Activated CD4-positive, alpha-beta memory T cell treated with anti-CD3 and anti-CD28 coated beads, Interleukin-2, amount 10 ng/mL, durations not matched to agents 7 days and 5 days (primary cell): Measurements from ENCODE around the gene SCLY. TPM values are rescaled to one million over a fixed set of nuclear protein-coding genes. Genes with fewer than 3 reads are reported as not detected.
"Not testable (repeated sequence)": the region's sequence is repeated elsewhere in the genome, so short reads cannot be mapped to it uniquely, and the experiment has no call there.

Source experiments
- CTCF ChIA-PET: fragments of 350-600 bp; sonication (Branson Sonifier 250); formaldehyde crosslinking; loops from one replicate; lab custom pipeline; 2021; ENCODE audit warnings: antibody characterized with exemption, inconsistent platforms; lab: Charles Lee
- POLR2A ChIA-PET: fragments of 350-600 bp; sonication (Branson Sonifier 250); formaldehyde crosslinking; loops from one replicate; lab custom pipeline; 2021; ENCODE audit warnings: antibody characterized with exemption; lab: Charles Lee
- DNase-seq: peaks from one replicate; pipeline ENCODE4 v3.0.0-alpha.2; 2020
- H3K27ac Mint-ChIP-seq: one replicate; pipeline ENCODE4 v1.8.0; 2021; ENCODE audit warnings: mild to moderate bottlenecking, mixed read lengths
- H3K27me3 Mint-ChIP-seq: one replicate; pipeline ENCODE4 v1.8.0; 2021; ENCODE audit warnings: mixed read lengths
- H3K36me3 Mint-ChIP-seq: one replicate; pipeline ENCODE4 v1.8.0; 2021; ENCODE audit warnings: low read depth, mixed read lengths
- H3K4me1 Mint-ChIP-seq: one replicate; pipeline ENCODE4 v1.8.0; 2021; ENCODE audit warnings: mixed read lengths
- H3K4me3 Mint-ChIP-seq: one replicate; pipeline ENCODE4 v1.8.0; 2021; ENCODE audit warnings: mild to moderate bottlenecking, mixed read lengths
- H3K9me3 Mint-ChIP-seq: one replicate; pipeline ENCODE4 v1.8.0; 2021; ENCODE audit warnings: mixed read lengths
- total RNA-seq, 2 experiments: library from RNA; stranded (reverse); gene quantifications; one replicate each; pipeline ENCODE4 v1.2.3, GENCODE V29; 2021

Gene SCLY
- total RNA-seq, 2 experiments from 2014 or later, result 22.0 to 22.6 TPM

DNA sequence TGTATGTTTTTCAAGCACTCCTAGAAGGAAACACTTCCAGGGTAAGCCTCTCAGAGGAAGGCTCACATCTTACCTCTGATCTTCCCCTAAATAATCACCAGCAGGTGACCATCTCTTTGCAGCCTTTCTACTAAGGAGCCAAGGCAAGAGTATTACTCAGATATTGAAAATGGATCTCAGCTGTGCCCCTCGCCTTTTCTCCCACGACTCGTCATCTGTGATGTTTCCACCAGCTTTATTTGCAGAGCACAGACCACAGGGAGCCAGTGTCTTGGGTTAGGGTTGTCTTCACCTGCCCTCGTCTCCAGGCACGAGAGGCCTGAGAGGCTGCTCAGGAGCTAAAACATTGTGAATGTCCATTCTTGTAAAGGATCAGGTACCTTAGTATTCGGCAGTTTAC lies 16.9 kb upstream of the SCLY start:
- Mint-ChIP-seq H3K4me3 (no peak overlapping the region), H3K9me3 (peaks cover 8% of the 10 kb centered on the region), H3K36me3 (peaks cover 51% of the 10 kb centered on the region), H3K27ac (no peak overlapping the region), H3K4me1 (peaks cover 4% of the 10 kb centered on the region), H3K27me3 (no peaks in the 10 kb centered on the region)
- POLR2A ChIA-PET, result no interaction called here
- CTCF ChIA-PET, result no interaction called here
- DNase-seq, result no peak

- CTCF ChIA-PET, result interaction anchor here (1.1 kb wide), 1 partner anchor 122 kb away, joined by 3 read pairs; no protein-coding TSS in a partner anchor
Observed at GRCh38 chr2:238045575-238045974, 15.2 kb upstream of the SCLY start.

DNA sequence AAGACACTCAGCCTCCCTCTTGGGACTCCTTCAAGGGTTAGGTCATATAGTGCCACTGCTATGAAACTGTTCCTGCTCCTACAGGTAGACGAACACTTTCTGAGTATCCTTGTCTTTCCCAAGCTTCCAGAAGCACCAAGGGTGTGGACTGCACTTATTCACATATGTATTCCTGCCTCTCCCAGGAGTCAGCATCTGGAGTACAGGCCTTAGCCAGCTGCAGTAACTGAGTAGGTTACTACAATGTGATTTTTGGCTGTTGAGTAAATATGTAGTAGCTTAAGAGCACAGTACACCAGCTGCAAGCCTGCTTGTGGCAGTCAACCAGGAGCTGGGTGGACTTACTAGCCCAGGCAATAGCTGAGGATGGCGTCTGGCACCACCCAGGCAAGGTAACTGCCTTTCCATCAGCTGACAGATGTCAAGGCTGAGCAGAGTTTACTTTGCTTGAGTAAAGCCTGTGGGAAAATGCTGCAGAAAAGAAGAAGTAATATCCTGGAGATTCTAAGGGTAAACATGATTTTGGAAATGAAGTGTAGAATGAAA lies 14.0 kb upstream of the SCLY start:
- Mint-ChIP-seq H3K4me1 (peaks cover 4% of the 10 kb centered on the region), H3K36me3 (peaks cover 38% of the 10 kb centered on the region), H3K9me3 (peaks cover 8% of the 10 kb centered on the region), H3K4me3 (no peak overlapping the region), H3K27ac (no peak overlapping the region), H3K27me3 (no peaks in the 10 kb centered on the region)
- CTCF ChIA-PET, result interaction anchor here (1.1 kb wide), 1 partner anchor 124 kb away, joined by 3 read pairs; no protein-coding TSS in a partner anchor
- POLR2A ChIA-PET, result no interaction called here
- no peak for DNase-seq

More at GRCh38 chr2:238045575-238045974, 15.2 kb upstream of the SCLY start:
- Mint-ChIP-seq H3K4me3 (no peak overlapping the region), H3K36me3 (peaks cover 47% of the 10 kb centered on the region), H3K4me1 (peaks cover 4% of the 10 kb centered on the region), H3K9me3 (peaks cover 8% of the 10 kb centered on the region), H3K27me3 (no peaks in the 10 kb centered on the region), H3K27ac (no peak overlapping the region)
- POLR2A ChIA-PET, result no interaction called here
- no peak for DNase-seq

DNA sequence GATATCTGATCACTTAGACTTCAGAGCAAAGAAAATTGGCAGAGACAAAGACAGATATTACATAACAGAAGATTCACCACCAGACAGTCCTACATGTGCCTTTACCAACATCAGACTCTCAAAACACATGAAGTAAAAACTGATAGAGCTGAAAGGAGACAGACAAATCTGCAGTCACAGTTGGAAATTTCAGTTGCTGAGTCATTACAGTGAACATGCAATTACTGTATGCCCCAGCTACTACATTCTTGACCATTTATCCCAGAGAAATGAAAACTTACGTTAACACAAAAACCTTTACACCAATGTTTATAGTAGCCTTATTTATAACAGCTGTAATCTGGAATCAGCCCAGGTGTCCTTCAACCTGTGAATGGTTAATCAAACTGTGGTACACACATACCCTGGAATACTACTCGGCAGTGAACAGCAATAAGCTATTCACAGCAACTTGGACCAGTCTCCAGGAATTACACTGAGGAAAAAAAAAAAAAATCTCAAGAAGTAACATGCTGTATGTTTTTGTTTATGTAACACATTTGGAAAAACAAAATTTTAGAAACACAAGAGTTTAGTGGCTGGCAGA lies 7.5 kb upstream of the SCLY start:
- DNase-seq, result no peak
- H3K36me3 Mint-ChIP-seq, result peaks cover 3% of the 10 kb centered on the region
- peaks cover 13% of the 10 kb centered on the region for H3K27me3 Mint-ChIP-seq
- peaks cover 6% of the 10 kb centered on the region for H3K4me1 Mint-ChIP-seq
- H3K27ac Mint-ChIP-seq, result no peak overlapping the region
- H3K4me3 Mint-ChIP-seq, result no peak overlapping the region
- CTCF ChIA-PET, result interaction anchor here (0.7 kb wide), 1 partner anchor 20 kb away, joined by 3 read pairs; no protein-coding TSS in a partner anchor
- H3K9me3 Mint-ChIP-seq, result peaks cover 4% of the 10 kb centered on the region
- POLR2A ChIA-PET, result interaction anchor here (0.9 kb wide), 1 partner anchor 155 kb away, joined by 3 read pairs; no protein-coding TSS in a partner anchor

DNA sequence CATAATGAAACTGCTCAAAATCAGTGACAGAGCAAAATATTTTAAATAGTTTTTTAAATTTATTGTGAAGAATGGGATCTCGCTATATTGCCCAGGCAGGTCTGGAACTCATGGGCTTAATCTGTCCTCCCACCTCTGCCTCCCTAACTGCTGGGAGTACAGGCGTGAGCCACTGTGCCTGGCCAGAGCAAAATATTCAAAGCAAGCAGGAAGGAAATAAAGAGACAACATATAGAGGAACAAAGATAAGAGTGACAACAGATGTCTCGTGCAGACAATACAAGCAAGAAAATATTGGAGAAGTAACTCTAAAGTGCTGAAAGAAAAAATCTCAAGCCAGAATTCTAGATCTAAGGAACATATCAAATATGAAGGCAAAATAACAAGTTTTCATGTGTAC lies 5.0 kb upstream of the SCLY start:
- ChIA-PET POLR2A (no interaction called here), CTCF (no interaction called here)
- Mint-ChIP-seq H3K27ac (no peak overlapping the region), H3K36me3 (peaks cover 6% of the 10 kb centered on the region), H3K27me3 (peaks cover 13% of the 10 kb centered on the region), H3K4me1 (peaks cover 21% of the 10 kb centered on the region), H3K4me3 (no peak overlapping the region), H3K9me3 (no peaks in the 10 kb centered on the region)
- DNase-seq, result no peak

DNA sequence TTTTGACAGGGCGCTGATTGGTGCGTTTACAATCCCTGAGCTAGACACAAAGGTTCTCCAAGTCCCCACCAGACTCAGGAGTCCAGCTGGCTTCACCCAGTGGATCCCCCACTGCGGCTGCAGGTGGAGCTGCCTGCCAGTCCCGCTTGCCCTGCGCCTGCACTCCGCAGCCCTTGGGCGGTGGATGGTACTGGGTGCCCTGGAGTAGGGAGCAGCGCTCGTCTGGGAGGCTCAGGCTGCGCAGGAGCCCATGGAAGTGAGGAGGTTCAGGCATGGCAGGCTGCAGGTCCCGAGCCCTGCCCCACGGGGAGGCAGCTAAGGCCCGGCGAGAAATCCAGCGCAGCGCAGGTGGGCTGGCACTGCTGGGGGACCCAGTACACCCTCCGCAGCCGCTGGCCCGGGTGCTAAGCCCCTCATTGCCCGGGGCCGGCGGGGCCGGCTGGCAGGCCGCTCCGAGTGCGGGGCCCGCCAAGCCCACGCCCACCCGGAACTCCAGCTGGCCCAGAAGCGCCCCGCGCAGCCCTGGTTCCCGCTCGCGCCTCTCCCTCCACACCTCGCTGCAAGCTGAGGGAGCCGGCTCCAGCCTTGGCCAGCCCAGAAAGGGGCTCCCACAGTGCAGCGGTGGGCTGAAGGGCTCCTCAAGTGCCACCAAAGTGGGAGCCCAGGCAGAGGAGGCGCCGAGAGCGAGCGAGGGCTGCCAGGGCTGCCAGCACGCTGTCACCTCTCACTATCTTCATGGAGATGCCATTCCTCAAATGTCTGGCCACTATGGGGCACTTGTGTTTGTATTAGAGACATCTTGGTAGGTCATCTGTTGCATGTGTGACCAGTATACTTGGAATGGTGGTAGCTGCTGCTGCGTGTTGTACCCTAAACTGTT lies 2.9 kb upstream of the SCLY start:
- H3K27ac Mint-ChIP-seq, H3K4me3 Mint-ChIP-seq, CTCF ChIA-PET, H3K36me3 Mint-ChIP-seq, H3K9me3 Mint-ChIP-seq, DNase-seq: not testable (repeated sequence)
- POLR2A ChIA-PET, result interaction anchor here (1.2 kb wide), 1 partner anchor 18 kb away, joined by 4 read pairs; no protein-coding TSS in a partner anchor
- Mint-ChIP-seq H3K27me3 (peaks cover 13% of the 10 kb centered on the region), H3K4me1 (peaks cover 37% of the 10 kb centered on the region)

DNA sequence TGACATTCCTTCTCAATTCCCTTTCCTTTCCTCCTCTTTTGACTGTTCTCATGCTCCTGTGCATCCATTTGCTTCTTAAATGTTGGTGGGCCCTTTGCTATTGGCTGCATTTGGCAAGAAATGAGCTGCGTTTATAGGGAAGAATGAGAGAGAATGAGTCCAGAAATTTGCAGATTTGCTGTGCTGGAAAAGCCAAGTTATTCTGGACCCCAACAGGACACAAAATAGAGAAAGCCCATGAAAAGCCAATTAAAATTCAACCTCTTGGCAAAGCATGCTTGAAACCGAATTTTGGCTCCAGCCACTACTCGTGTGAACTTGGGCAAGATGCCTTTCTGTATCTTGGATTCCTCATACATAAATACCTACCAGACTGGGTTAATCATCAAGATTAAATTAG lies 1.3 kb upstream of the SCLY start:
- Mint-ChIP-seq H3K4me3 (peak overlapping the region; percentile 82), H3K27ac (no peak overlapping the region)
- CTCF ChIA-PET, result no interaction called here

GRCh38 chr2:238060096-238060541 lies 682 bp upstream of the SCLY start:
- peaks cover 13% of the 10 kb centered on the region for H3K27me3 Mint-ChIP-seq
- H3K9me3 Mint-ChIP-seq, result no peaks in the 10 kb centered on the region
- peak overlapping the region; percentile 82 for H3K4me3 Mint-ChIP-seq
- H3K27ac Mint-ChIP-seq, result peak overlapping the region; percentile 61
- no peak for DNase-seq
- peaks cover 17% of the 10 kb centered on the region for H3K36me3 Mint-ChIP-seq
- ChIA-PET CTCF (interaction anchor here (1.0 to 1.6 kb wide), 4 partner anchors 45 to 204 kb away, joined by 3 to 4 read pairs (median 3); no protein-coding TSS in a partner anchor), POLR2A (interaction anchor here (0.7 to 2.3 kb wide), 8 partner anchors 11 to 187 kb away, joined by 3 to 9 read pairs (median 3); partner anchors contain the start of gene ILKAP)
- H3K4me1 Mint-ChIP-seq, result peaks cover 55% of the 10 kb centered on the region

More for the DNA sequence above, 1.3 kb upstream of the SCLY start:
- Mint-ChIP-seq H3K9me3 (no peaks in the 10 kb centered on the region), H3K36me3 (peaks cover 13% of the 10 kb centered on the region), H3K27me3 (peaks cover 13% of the 10 kb centered on the region), H3K4me1 (peaks cover 52% of the 10 kb centered on the region)
- no peak for DNase-seq
- POLR2A ChIA-PET, result no interaction called here

GRCh38 chr2:238061315-238062202 lies 758 bp downstream of the SCLY start:
- Mint-ChIP-seq H3K4me1 (peaks cover 55% of the 10 kb centered on the region), H3K27me3 (peaks cover 7% of the 10 kb centered on the region), H3K9me3 (peaks cover 4% of the 10 kb centered on the region), H3K27ac (peak overlapping the region; percentile 78), H3K4me3 (peak overlapping the region; percentile 82), H3K36me3 (peaks cover 27% of the 10 kb centered on the region)
- POLR2A ChIA-PET, result interaction anchor here (0.6 to 2.3 kb wide), 11 partner anchors 19 to 374 kb away, joined by 3 to 9 read pairs (median 4); partner anchors contain the start of genes ILKAP, PER2 and RAMP1
- peak; percentile 28 for DNase-seq
- CTCF ChIA-PET, result interaction anchor here (0.8 to 2.0 kb wide), 7 partner anchors 47 to 204 kb away, joined by 3 to 7 read pairs (median 3); no protein-coding TSS in a partner anchor

- POLR2A ChIA-PET, result no interaction called here
- Mint-ChIP-seq H3K36me3 (peaks cover 48% of the 10 kb centered on the region), H3K4me3 (no peak overlapping the region), H3K27me3 (no peaks in the 10 kb centered on the region), H3K9me3 (peaks cover 6% of the 10 kb centered on the region), H3K27ac (peak overlapping the region; percentile 8), H3K4me1 (peaks cover 66% of the 10 kb centered on the region)
- DNase-seq, result no peak
- CTCF ChIA-PET, result no interaction called here
Observed at GRCh38 chr2:238063414-238064189, 2.8 kb downstream of the SCLY start.

DNA sequence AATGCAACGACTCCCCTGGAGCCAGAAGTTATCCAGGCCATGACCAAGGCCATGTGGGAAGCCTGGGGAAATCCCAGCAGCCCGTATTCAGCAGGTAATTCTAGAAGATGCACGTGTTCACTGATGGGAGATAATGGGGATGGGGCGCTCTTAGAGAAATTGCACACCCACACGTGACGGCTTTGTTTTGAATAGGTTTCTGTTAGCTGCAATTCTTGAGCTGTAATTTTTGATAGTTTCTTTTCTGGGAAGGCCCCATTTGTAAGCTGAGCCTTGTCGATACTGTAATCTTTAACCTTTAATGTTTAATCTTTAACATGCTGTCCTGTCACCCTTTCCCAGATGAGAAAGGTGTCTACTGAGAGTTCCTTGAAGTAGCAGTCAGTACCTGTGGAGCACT lies 3.6 kb downstream of the SCLY start:
- H3K9me3 Mint-ChIP-seq, result peaks cover 6% of the 10 kb centered on the region
- CTCF ChIA-PET, result no interaction called here
- peaks cover 50% of the 10 kb centered on the region for H3K36me3 Mint-ChIP-seq
- peak overlapping the region; percentile 8 for H3K27ac Mint-ChIP-seq
- H3K4me3 Mint-ChIP-seq, result no peak overlapping the region
- peaks cover 68% of the 10 kb centered on the region for H3K4me1 Mint-ChIP-seq
- DNase-seq, result no peak
- POLR2A ChIA-PET, result interaction anchor here (1.0 kb wide), 1 partner anchor 139 kb away, joined by 3 read pairs; the partner anchor contains the start of gene ILKAP
- H3K27me3 Mint-ChIP-seq, result no peaks in the 10 kb centered on the region
